K562 (cell line): ENCODE data around the gene VIPR2. TPM values are rescaled to one million over a fixed set of nuclear protein-coding genes. Genes with fewer than 3 reads are reported as not detected.

Source experiments
- ATAC-seq: fragments of 200-7000 bp; cut with Tn5 transposase; 3 replicates; pipeline ENCODE4 v1.9.1; 2020; ENCODE audit warnings: moderate library complexity
- BruUV-seq: library from RNA; stranded (reverse); fragments of 400-500 nt; replicated peaks from 2 replicates; lab custom pipeline; 2021; lab: Mats Ljungman, UMichigan
- CTCF ChIA-PET: fragments of 300-600 bp; formaldehyde crosslinking; extraction: SDS; loops from one replicate; lab custom pipeline; 2021; ENCODE audit warnings: low intra/inter-chr PET ratio; lab: Yijun Ruan, JAX
- POLR2A ChIA-PET: fragments of 300-600, 350-650 bp; sonication (Branson Sonifier 250); formaldehyde crosslinking; extraction: SDS; loops from one replicate; lab custom pipeline; 2021; ENCODE audit warnings: antibody characterized with exemption, inconsistent platforms; lab: Yijun Ruan, JAX
- DNase-seq, 4 experiments: peaks; one replicate each; pipeline versions ENCODE4 v3.0.0 to v3.0.0-alpha.2; 2011 to 2018; ENCODE audit warnings: low spot score in 3 of 4, mixed read lengths in 3 of 4; ENCODE audit errors: extremely low read depth in 1 of 4
- FAIRE-seq: peaks from 2 replicates; lab custom pipeline; 2011; peaks lifted over from hg19 to GRCh38; lab: Jason Lieb, UNC
- H2AFZ ChIP-seq: 2 replicates; pipeline ENCODE4 v1.6.0; 2011; ENCODE audit warnings: low read depth, low read length, control low read depth, inconsistent platforms
- H3K27ac ChIP-seq: fragments of 200-600 bp; 3 replicates; pipeline ENCODE4 v1.8.0; 2011; ENCODE audit warnings: low read depth, mild to moderate bottlenecking, control low read depth, inconsistent platforms, low read length, moderate library complexity, mixed read lengths; ENCODE audit errors: extremely low read depth
- H3K27me3 ChIP-seq, 2 experiments: fragments of 300-600 bp in 1 of 2; 2 replicates in 1 of 2; 3 replicates in 1 of 2; pipeline versions ENCODE4 v1.6.0 to v1.8.0; 2011; ENCODE audit warnings: inconsistent platforms in 2 of 2, low read length in 2 of 2, mild to moderate bottlenecking in 1 of 2, mixed read lengths in 1 of 2, moderate library complexity in 1 of 2; ENCODE audit not compliant: control insufficient read depth in 2 of 2, insufficient read depth in 2 of 2
- H3K36me3 ChIP-seq: fragments of 300-600 bp; 3 replicates; pipeline ENCODE4 v1.8.0; 2011; ENCODE audit warnings: mild to moderate bottlenecking, low read length, inconsistent platforms; ENCODE audit not compliant: control insufficient read depth, insufficient read depth
- H3K4me1 ChIP-seq, 2 experiments: fragments of 200-600 bp in 1 of 2; replicated peaks in 1 of 2; 2 replicates in 1 of 2; 3 replicates in 1 of 2; pipeline versions ENCODE4 v1.5.1 to v1.8.0; 2011; ENCODE audit warnings: inconsistent platforms in 2 of 2, low read length in 2 of 2, mild to moderate bottlenecking in 1 of 2, mixed read lengths in 1 of 2, moderate library complexity in 1 of 2; ENCODE audit not compliant: control insufficient read depth in 2 of 2, insufficient read depth in 2 of 2
- H3K4me2 ChIP-seq: 2 replicates; pipeline ENCODE4 v1.6.1; 2011; ENCODE audit warnings: low read length, control low read depth, inconsistent platforms, mixed read lengths; ENCODE audit not compliant: insufficient read depth
- H3K4me3 ChIP-seq: fragments of 200-600 bp; sonication (generic), shearing (Covaris generic); 2 replicates; pipeline ENCODE4 v1.5.1; 2016; ENCODE audit warnings: control low read depth, inconsistent platforms
- H3K79me2 ChIP-seq: fragments of 200-600 bp; 3 replicates; pipeline ENCODE4 v1.8.0; 2011; ENCODE audit warnings: low read length, inconsistent platforms; ENCODE audit not compliant: control insufficient read depth, insufficient read depth
- H3K9ac ChIP-seq, 2 experiments: 2 replicates each; pipeline versions ENCODE4 v1.6.0 to v1.6.1; 2011; ENCODE audit warnings: low read depth in 2 of 2, low read length in 2 of 2, control low read depth in 1 of 2, inconsistent platforms in 1 of 2, mild to moderate bottlenecking in 1 of 2, mixed read lengths in 1 of 2; ENCODE audit not compliant: insufficient read depth in 1 of 2
- H3K9me1 ChIP-seq: one replicate; pipeline ENCODE4 v1.6.0; 2011; ENCODE audit warnings: inconsistent platforms, mild to moderate bottlenecking, low read length, moderate library complexity; ENCODE audit not compliant: control insufficient read depth, insufficient read depth
- H3K9me3 ChIP-seq: replicated peaks from 2 replicates; pipeline ENCODE4 v1.5.1; 2011; ENCODE audit warnings: low read depth, low read length, inconsistent platforms; ENCODE audit not compliant: control insufficient read depth, insufficient read depth
- H4K20me1 ChIP-seq: replicated peaks from 2 replicates; pipeline ENCODE4 v1.6.1; 2011; ENCODE audit warnings: low read length, inconsistent platforms, mixed read lengths; ENCODE audit not compliant: control insufficient read depth, insufficient read depth
- MAFK ChIP-seq: IDR thresholded peaks from 2 replicates; pipeline ENCODE4 v1.6.1; 2011; ENCODE audit warnings: low read length, improper control_type of control experiment
- ZNF124 ChIP-seq: sonication (generic); formaldehyde crosslinking; IDR thresholded peaks from 2 replicates; pipeline ENCODE4 v1.8.1; 2022; ENCODE audit warnings: missing genetic modification reagents
- ZNF644 ChIP-seq: fragments of 200-800 bp; sonication (Bioruptor generic); IDR thresholded peaks from 2 replicates; pipeline ENCODE4 v1.6.1; 2016; ENCODE audit warnings: low read depth, missing genetic modification characterization, missing compliant biosample characterization
- WGBS: fragments of 100-300 bp; shearing (Covaris generic); methylation state at CpG from one replicate; pipeline ENCODE4 v1.1.6; 2016; ENCODE audit warnings: low coverage, mixed read lengths; ENCODE audit not compliant: insufficient coverage; ENCODE audit errors: missing lambda C conversion rate; 5-methylcytosine and 5-hydroxymethylcytosine counted together
- in situ Hi-C: fragments of 300-500 bp; cut with MboI; formaldehyde crosslinking; loops from 4 replicates; pipeline ENCODE4 v1.15.0; 2018; ENCODE audit warnings: inconsistent platforms, mixed read lengths
- intact Hi-C: fragments of 100-400 bp; cut with micrococcal nuclease; formaldehyde crosslinking; loops from 2 replicates; pipeline ENCODE4 v1.14.2; 2022
- polyA plus RNA-seq, 8 experiments: library from polyadenylated mRNA; depleted of rRNA in 4 of 8; stranded (reverse) in 5 of 8; unstranded in 3 of 8; fragments of >200 nt; fragmentation: Nextera tagmentation in 2 of 8; fragmentation: Illumina TruSeq in 1 of 8; extraction: Ambion mirVana in 2 of 8; extraction: Trizol in 1 of 8; gene quantifications; 2 replicates each; pipeline versions ENCODE4 v1.2.1 to v1.2.3, GENCODE V29; 2011 to 2014; ENCODE audit warnings: inconsistent platforms in 1 of 8, missing spikeins in 1 of 8
- total RNA-seq, 7 experiments: library from RNA; depleted of rRNA in 6 of 7; stranded (reverse); fragments of >200 nt in 6 of 7; fragmentation: Illumina TruSeq in 2 of 7; extraction: Trizol in 2 of 7; gene quantifications; 2 replicates each; pipeline versions ENCODE4 v1.2.1 to v1.2.3, GENCODE V29; 2011 to 2021; ENCODE audit warnings: low replicate concordance in 1 of 7
- TF ChIP-seq, protein P1 (sequence below), 2 experiments: fragments of 450-650 bp; formaldehyde crosslinking in 1 of 2; IDR thresholded peaks; 2 replicates each; pipeline versions ENCODE4 v1.4.0 to v1.6.1; 2014 to 2020; ENCODE audit warnings: mild to moderate bottlenecking in 2 of 2, borderline replicate concordance in 1 of 2, low read depth in 1 of 2

Gene VIPR2
- total and polyA plus RNA-seq, 9 of the 15 experiments (the other 6 are each of a cell fraction or from before 2014, with no cell fraction given), result 0.04 TPM; not detected in 8

DNA sequence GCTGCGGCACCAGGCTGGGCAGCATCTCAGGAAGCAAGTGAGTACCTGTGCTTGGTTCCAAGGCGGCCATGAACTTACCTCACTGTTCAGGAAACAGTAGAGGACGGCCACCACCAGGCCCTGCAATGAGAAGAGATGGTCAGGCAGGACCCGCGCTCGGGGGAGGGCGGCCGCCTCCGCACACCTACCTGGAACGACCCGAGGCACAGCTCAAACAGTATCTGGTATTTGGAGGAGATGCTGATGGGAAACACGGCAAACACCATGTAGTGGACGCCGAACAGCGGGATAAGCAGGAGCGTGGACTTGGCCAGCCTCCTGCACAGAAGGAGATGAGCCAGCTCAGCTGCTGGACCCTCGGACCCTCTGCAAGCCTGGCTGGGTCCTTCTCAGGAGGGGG lies 112.9 kb downstream of the VIPR2 start:
- TF ChIP-seq ZNF124 (CRISPR knock-in tag), result no peak
- no peak for TF ChIP-seq ZNF644 (tag)
- no peak for TF ChIP-seq MAFK
- TF ChIP-seq, protein P1, sequence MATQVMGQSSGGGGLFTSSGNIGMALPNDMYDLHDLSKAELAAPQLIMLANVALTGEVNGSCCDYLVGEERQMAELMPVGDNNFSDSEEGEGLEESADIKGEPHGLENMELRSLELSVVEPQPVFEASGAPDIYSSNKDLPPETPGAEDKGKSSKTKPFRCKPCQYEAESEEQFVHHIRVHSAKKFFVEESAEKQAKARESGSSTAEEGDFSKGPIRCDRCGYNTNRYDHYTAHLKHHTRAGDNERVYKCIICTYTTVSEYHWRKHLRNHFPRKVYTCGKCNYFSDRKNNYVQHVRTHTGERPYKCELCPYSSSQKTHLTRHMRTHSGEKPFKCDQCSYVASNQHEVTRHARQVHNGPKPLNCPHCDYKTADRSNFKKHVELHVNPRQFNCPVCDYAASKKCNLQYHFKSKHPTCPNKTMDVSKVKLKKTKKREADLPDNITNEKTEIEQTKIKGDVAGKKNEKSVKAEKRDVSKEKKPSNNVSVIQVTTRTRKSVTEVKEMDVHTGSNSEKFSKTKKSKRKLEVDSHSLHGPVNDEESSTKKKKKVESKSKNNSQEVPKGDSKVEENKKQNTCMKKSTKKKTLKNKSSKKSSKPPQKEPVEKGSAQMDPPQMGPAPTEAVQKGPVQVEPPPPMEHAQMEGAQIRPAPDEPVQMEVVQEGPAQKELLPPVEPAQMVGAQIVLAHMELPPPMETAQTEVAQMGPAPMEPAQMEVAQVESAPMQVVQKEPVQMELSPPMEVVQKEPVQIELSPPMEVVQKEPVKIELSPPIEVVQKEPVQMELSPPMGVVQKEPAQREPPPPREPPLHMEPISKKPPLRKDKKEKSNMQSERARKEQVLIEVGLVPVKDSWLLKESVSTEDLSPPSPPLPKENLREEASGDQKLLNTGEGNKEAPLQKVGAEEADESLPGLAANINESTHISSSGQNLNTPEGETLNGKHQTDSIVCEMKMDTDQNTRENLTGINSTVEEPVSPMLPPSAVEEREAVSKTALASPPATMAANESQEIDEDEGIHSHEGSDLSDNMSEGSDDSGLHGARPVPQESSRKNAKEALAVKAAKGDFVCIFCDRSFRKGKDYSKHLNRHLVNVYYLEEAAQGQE (IDR thresholded peaks at IDR 0.05; ENCODE audit: borderline replicate concordance), result no peak
- TF ChIP-seq, protein P1 (CRISPR knock-in tag; IDR thresholded peaks at IDR 0.05; ENCODE audit: low read depth), result no peak

More for the DNA sequence above, 112.9 kb downstream of the VIPR2 start:
- Histone ChIP-seq H3K27ac (no peak overlapping the region), H3K27me3 (peaks cover 40 to 72% of the 10 kb centered on the region in 2 experiments), H3K4me2 (no peak overlapping the region), H2AFZ (no peak overlapping the region), H3K9ac (peak overlapping the region in 1 of 2 experiments; percentile 6; a peak in 1 of 4 replicates), H3K36me3 (peaks cover 7% of the 10 kb centered on the region; the same call in 2 of the 3 replicates), H4K20me1 (0 out of 2 replicates have a peak, but pooled peaks cover 8% of the 10 kb centered on the region), H3K9me3 (no peaks in the 10 kb centered on the region), H3K4me1 (peaks cover 3 to 45% of the 10 kb centered on the region in 2 experiments; a peak in 4 of 5 replicates), H3K79me2 (no peaks in the 10 kb centered on the region), H3K4me3 (no peak overlapping the region), H3K9me1 (no peaks in the 10 kb centered on the region)
- FAIRE-seq, result no peak
- intact Hi-C loops (no loop called here), in situ Hi-C loops (no loop called here)
- WGBS, result 80% methylated on average over 17 of the region's 17 CpGs
- ATAC-seq, result no peak
- CTCF ChIA-PET, result no interaction called here
- no peak for DNase-seq
- no TSS peak for BruUV-seq
- POLR2A ChIA-PET, result interaction anchor here (0.6 to 1.8 kb wide), 5 partner anchors 8 to 1603 kb away, joined by 3 to 6 read pairs (median 4); no protein-coding TSS in a partner anchor
